HG02938 (cell line): ENCODE results near the gene S100PBP.

Experiments
- ATAC-seq: cut with Tn5 transposase; IDR thresholded peaks from one replicate; pipeline ENCODE4 v1.9.1; 2021; ENCODE audit warnings: mild to moderate bottlenecking, moderate library complexity; ENCODE audit not compliant: unreplicated experiment

The S100PBP gene

GRCh38 chr1:32885676-32886003 is 68.2 kb downstream of the S100PBP start:
- ATAC-seq = no peak

- ATAC-seq = no peak
Observed at GRCh38 chr1:32886004-32886827, 68.8 kb downstream of the S100PBP start, which contains the start of gene HPCA. Gene HPCA, plus strand, starts transcription at chr1:32886491. Its CDS starts 2,408 bp downstream, at chr1:32888899.

DNA sequence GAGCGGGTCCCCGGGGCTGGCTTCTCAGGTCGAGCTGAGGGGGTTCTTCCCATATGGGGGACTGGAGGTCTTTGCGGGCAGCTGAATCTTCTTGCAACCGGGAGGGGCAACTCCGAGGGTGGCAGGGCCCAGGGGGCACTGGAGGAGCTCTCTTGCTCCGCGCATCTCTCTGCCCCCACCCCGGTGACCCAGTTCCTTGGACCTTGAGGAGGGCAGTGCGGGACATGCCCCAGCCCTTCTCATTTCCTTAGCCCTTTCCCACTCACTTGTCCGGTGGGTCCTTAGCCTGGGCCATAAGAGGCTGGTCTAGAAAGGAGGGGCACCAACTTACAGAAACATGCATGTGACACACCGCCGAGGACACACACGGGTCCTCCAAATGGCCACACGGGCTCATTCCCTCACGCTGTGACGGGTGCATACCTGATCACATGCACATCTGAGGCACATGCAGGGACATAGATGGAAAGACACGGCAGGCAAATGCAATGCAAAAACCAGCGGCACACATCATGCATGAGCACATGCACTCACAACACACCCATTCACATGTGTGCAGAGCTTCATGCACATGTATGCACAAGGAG is 69.5 kb downstream of the S100PBP start:
- ATAC-seq = no peak

GRCh38 chr1:32887623-32888022 is 70.2 kb downstream of the S100PBP start:
- no peak for ATAC-seq

- ATAC-seq = no peak
Observed at GRCh38 chr1:32888134-32888533, 70.7 kb downstream of the S100PBP start.

DNA sequence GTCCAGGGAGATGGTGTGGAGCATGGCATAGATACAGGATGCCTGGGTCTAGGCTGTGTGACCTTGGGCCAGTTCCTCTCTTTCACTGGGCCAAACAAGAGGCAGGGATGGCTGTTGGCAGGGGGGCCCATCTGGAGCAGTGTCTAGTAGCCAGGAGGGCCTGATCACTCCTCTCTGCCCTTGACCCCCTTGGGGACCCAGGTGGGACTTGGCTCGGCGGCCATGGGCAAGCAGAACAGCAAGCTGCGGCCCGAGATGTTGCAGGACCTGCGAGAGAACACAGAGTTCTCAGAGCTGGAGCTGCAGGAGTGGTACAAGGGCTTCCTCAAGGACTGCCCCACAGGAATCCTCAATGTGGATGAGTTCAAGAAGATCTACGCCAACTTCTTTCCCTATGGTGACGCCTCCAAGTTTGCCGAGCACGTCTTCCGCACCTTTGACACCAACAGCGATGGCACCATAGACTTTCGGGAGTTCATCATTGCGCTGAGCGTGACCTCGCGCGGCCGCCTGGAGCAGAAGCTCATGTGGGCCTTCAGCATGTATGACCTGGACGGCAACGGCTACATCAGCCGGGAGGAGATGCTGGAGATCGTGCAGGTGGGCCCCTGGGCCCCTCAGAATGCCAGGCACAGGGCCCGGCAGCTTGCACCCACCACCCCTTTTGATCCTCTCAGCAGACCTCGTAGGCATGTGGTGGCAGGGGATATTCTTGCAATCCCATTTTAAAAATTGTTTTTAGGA is 71.4 kb downstream of the S100PBP start:
- ATAC-seq = no peak

GRCh38 chr1:32889731-32890278 is 72.4 kb downstream of the S100PBP start:
- ATAC-seq = no peak

DNA sequence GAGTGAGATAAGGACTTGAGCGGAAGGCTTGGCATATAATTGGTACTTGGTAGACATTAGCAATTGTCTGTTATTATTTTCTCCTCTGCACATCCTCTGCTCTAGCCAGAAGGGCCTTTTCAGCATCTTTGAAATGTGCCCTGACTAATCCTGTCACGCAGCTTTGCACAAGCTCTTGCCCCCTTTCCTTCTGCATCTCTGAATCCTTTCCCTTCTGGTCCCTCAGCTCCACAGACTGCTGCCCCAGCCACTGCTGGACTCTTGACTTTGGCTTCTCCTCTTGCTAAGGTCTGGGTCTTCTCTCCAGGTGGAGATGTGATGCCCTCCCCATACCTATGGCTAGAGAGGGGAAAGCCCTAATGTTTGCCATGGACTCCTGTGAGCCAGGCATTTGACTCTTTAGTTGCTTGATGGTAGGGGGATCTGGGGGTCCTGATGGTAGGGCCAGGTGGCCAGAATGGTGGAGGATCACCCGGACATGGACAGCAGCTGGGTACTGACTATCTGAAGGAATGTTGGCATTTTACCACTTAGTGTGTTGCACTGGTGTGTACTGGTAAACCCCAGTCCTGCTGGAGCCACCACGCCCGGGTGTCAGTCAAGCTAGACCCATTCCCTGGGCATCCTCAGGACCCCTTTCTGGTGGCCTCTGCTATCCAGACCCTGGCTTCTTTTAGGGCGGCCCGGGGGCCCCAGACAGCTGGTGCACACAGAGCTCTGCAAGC is 73.2 kb downstream of the S100PBP start:
- ATAC-seq = no peak

DNA sequence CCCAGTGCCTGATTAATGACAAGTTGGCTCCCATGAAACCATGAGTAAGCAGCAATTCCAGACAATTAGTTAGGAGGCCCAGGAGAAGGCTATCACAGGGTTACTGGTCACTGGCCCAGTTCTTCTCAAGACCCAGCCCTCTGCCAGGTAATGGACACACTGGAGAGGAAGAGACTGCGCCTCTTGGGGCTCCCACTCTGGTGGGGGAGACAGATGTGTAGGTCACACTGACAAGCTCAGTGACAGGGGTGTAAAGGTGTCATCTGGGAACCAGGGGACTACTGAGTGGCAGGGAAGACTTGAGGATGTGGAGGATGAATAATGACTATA is 73.8 kb downstream of the S100PBP start:
- no peak for ATAC-seq

DNA sequence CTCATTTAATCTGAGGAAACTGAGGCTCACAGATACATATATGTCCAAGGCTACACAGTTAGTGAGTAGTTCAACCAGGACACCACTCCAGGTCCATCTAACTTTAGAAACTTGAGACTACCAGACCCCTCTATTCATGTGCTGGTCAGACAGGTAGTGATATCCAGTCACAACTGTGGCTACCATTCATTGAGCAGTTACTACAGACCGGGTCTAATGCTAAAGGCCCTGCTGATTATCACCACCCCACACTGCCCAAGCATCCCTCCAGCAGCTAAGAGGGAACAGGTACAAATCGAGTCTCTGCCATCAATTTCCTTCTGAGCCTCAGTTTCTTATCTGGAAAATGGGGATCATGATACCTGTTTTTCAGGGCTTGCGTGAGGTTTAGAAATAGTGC is 74.2 kb downstream of the S100PBP start:
- no peak for ATAC-seq

DNA sequence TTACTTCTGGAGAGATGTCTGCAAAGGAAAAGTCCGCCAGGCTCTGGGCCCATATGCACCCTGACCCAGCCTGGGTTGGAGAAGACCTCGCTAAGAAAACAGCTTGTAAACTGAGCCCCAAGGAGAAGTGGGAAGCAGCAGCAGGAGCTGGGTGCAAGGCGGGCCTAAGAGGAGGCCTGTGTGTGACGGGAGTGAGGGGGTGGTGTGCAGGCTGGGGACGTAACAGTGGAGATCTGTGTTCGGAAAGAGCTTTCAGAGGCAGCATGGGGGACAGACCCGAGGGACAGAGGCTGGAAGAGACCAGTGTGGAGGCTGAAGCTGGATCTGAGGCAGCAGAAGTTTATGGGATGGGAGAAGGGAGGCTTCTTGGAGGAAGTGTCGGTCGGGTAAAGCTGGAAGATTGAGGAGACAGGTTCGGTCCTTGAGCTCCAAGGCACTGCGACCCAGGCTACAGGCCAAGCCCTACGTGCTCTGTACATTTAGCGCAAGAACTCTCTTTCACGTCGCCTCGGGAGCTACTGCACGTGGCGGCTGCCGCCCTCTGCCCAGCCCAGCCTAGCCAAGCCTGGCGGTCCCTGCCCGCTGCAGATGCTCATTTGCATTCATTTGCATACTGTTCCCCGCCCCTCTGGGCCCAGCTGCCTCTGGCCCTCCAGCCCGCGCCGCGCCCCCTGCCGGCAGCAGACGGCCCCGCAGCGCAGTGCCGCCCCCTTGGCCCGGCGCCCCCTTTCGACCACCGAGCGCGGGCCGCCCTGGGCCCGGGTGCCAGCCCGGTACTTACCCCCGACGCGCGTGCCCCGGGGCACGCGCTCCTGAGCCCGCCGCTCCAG is 75.1 kb downstream of the S100PBP start:
- ATAC-seq = no peak

DNA sequence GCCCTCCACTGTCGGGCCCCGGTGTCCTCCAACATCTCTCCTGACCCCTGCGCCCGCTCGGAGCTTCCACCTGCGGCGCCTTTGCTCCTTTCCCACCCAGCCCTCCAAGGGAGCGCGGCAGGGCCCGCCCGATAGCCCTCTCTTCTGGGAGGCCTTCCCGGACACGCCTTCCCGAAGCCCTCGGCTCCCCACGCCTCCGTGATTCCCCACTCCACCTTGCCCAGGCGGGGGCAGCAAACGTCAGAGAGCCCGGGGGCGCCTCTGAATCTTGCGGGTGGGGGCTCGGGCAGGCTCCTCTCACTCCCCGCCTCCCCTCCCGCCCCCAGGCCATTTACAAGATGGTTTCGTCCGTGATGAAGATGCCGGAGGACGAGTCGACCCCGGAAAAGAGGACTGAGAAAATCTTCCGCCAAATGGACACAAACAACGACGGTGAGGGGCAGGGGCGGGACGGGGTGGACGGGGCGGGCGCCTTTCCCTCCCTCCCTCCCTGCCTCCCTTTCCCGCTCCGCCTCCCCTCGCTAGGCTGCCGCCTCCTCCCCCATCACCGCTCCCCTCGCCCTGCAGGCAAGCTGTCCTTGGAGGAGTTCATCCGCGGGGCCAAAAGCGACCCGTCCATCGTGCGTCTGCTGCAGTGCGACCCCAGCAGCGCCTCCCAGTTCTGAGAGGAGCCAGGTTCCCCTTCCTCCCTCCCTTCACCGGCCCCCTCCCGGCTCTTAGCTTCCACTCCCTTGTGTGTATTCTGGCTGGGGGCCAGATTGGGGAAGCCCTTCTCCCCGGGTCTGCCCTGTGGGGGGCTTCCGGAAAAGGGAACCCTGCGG is 76.0 kb downstream of the S100PBP start:
- no peak for ATAC-seq

GRCh38 chr1:32894019-32894600 is 76.7 kb downstream of the S100PBP start:
- no peak for ATAC-seq

DNA sequence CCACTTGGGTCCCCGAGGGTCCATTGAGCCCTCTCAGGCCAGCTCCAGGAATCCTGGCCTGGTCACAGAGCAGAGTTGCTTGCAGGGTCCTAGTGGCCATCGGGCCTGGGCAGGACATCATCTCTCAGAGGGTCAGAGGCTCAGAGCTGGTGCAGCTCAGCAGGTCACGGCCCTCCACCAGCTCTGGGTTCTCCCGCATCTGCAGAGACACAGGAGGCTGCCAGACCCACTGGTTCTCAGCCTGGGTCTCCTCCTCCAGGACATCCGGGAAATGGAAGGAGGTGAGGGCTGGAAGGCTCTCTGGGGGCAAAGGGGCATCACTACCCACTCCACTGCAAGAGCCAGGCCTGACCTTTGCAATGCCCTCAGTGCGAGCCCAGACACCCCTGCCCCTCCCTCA is 77.2 kb downstream of the S100PBP start:
- ATAC-seq = no peak

DNA sequence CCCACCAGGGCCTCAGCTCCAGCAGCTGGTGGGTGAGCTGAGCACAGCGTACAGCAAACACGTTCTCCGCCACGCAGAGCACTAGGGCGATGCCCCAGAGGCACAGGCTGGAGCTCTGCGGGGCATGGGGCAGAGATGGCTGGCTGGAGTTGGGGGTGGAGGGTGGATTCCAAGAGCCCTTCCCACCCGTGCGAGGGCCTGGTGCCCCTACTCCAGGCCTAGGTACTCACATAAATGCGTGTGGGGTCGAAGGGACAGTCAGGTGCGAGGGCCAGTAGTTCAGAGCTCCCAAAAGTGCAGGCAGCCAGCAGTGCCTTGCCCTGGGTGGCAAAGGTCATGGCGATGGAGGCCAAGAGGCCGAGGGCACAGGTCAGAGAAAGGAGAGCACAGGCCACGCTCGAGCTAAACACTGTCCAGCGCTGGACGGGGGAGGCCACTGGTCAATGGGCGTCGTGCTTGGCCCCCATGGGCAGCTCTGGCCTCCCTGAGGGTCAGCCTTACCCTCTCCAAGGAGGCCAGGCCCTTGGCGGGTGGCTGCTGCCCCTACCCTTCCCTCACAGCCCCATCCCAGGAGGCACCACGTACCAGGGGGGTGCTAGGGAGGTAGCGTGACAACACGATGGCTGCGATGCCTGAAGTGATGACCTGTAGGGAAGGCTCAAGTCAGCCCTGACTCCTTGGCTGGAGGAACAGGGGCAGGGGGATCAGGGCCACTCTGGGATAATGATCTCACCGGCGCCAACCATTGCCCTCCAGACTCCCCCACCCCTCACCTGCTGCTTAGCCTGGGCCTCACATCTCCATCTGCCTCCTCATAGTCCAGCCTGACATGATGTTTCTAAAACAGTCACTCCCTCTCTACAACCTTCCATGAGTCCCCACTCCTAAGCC is 78.1 kb downstream of the S100PBP start:
- ATAC-seq = no peak

DNA sequence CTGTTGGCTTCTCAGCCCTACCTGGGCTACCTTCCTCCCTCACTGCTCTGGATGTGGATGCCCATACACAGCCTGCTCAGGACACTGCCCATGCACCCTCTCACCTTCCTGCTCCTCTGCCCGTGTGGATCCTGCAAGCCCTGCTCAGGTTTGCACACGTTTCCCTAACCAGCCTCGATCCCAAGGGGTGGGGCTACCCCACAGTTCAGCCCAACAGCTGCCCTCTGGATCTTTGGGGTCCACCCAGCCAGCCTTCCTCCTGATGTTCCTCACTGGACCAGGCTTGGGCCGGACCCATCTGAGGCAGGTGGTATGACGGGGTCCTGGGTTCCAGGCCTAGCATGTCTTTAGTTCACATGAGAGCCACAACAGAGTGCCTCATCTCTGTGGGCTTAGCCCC is 79.0 kb downstream of the S100PBP start:
- no peak for ATAC-seq

DNA sequence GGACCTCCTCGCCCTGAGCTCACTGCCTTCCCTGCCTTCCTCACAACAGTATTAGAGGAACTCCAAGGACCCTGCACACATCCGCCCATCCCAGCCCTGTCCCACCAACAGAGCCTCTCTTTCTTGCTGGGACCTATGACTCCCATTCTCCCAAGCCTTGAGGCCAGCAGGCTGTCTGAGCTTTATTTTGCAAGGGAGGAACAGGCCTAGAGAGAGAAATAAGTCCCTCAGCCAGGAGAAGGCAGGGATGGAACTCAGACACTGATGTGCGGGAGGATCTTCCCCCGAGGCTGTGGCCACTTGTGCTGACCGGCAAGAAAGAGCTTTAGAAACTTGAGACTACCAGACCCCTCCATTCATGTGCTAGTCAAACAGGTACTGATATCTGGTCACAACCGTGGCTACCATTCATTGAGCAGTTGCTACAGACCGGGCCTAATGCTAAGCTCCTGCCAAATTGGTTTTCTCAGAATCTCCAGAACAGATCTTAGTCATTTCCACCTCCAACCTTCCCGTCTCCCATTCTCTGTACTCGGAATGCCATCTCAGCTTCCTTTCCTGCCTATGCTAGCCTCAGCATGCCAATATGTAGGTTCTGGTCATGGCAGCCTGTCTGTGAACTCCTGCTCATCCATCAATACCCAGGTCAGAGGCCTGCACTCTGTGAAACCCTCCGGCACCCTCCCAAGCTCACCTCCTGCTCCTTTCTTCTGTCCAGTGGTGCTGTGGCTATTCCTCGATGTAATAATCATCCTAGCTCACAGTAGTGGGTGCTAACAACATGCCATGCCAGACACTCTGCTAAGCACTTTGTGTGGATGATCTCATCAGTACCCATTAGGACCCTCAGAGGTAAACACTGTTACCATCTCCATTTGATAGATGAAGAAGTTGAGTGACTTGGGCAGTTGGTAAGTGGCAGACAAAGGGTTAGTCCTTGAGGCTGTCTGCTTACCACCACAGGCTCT is 79.9 kb downstream of the S100PBP start:
- no peak for ATAC-seq
